WTC11 (cell line): Measurements from ENCODE around the gene TMEM255A. TPM values are rescaled to one million over a fixed set of nuclear protein-coding genes. Genes with fewer than 3 reads are reported as not detected.

Source experiments
- ATAC-seq: fragments of 200-7000 bp; cut with Tn5 transposase; 2 replicates; pipeline ENCODE4 v1.10.0; 2021; ENCODE audit warnings: mild to moderate bottlenecking, moderate library complexity
- CTCF ChIA-PET: fragments of 300-600 bp; sonication (Branson Sonifier 250); formaldehyde crosslinking; loops from one replicate; lab custom pipeline; 2021; ENCODE audit warnings: antibody characterized with exemption; lab: Charles Lee
- POLR2A ChIA-PET: fragments of 350-600 bp; sonication (Branson Sonifier 250); formaldehyde crosslinking; loops from one replicate; lab custom pipeline; 2021; ENCODE audit warnings: antibody characterized with exemption; lab: Charles Lee
- DNase-seq: peaks from one replicate; pipeline ENCODE4 v3.0.0; 2021; ENCODE audit warnings: low spot score
- H3K27ac Mint-ChIP-seq: 2 replicates; pipeline ENCODE4 v1.8.0; 2021; ENCODE audit warnings: mixed read lengths
- H3K27me3 Mint-ChIP-seq: 2 replicates; pipeline ENCODE4 v1.8.0; 2021; ENCODE audit warnings: low read depth, mild to moderate bottlenecking, moderate library complexity, mixed read lengths
- H3K36me3 Mint-ChIP-seq: 2 replicates; pipeline ENCODE4 v1.8.0; 2021; ENCODE audit warnings: mixed read lengths
- H3K4me1 Mint-ChIP-seq: 2 replicates; pipeline ENCODE4 v1.8.0; 2022; ENCODE audit warnings: mixed read lengths
- H3K4me3 Mint-ChIP-seq: 2 replicates; pipeline ENCODE4 v1.8.0; 2021; ENCODE audit warnings: mild to moderate bottlenecking, moderate library complexity, mixed read lengths
- H3K9me3 Mint-ChIP-seq: 2 replicates; pipeline ENCODE4 v1.8.0; 2021; ENCODE audit warnings: mixed read lengths
- ATF3 ChIP-seq: sonication (generic); formaldehyde crosslinking; conservative IDR thresholded peaks from 2 replicates; pipeline ENCODE4 v1.8.1; 2022; ENCODE audit warnings: mild to moderate bottlenecking, missing genetic modification reagents
- CBFB ChIP-seq: sonication (generic); formaldehyde crosslinking; IDR thresholded peaks from 2 replicates; pipeline ENCODE4 v1.8.1; 2022; ENCODE audit warnings: mild to moderate bottlenecking, low read depth, missing genetic modification reagents
- CREB1 ChIP-seq: sonication (generic); formaldehyde crosslinking; IDR thresholded peaks from 2 replicates; pipeline ENCODE4 v1.8.0; 2023; ENCODE audit warnings: mild to moderate bottlenecking, missing genetic modification reagents
- FOXK1 ChIP-seq: sonication (generic); formaldehyde crosslinking; IDR thresholded peaks from 2 replicates; pipeline ENCODE4 v1.8.0; 2022; ENCODE audit warnings: mild to moderate bottlenecking, moderate library complexity, missing genetic modification reagents
- MLX ChIP-seq: sonication (generic); formaldehyde crosslinking; IDR thresholded peaks from 2 replicates; pipeline ENCODE4 v1.8.1; 2023; ENCODE audit warnings: mild to moderate bottlenecking, missing genetic modification reagents, moderate library complexity
- PRRX2 ChIP-seq: fragments of 250-450 bp; sonication (Bioruptor Pico); IDR thresholded peaks from 2 replicates; pipeline ENCODE4 v1.8.0; 2021; ENCODE audit warnings: mild to moderate bottlenecking
- SMAD3 ChIP-seq: sonication (generic); formaldehyde crosslinking; IDR thresholded peaks from 2 replicates; pipeline ENCODE4 v1.8.0; 2022; ENCODE audit warnings: missing genetic modification reagents, mild to moderate bottlenecking, borderline replicate concordance
- ZBTB21 ChIP-seq: sonication (generic); formaldehyde crosslinking; IDR thresholded peaks from 2 replicates; pipeline ENCODE4 v1.8.1; 2023; ENCODE audit warnings: mild to moderate bottlenecking, missing genetic modification reagents, borderline replicate concordance
- ZNF263 ChIP-seq: sonication (generic); formaldehyde crosslinking; IDR thresholded peaks from 2 replicates; pipeline ENCODE4 v1.8.1; 2022; ENCODE audit warnings: low read depth, mild to moderate bottlenecking, moderate library complexity, missing genetic modification reagents
- ZSCAN18 ChIP-seq: fragments of 250-450 bp; sonication (Bioruptor Pico); IDR thresholded peaks from 2 replicates; pipeline ENCODE4 v2.1.2; 2022; ENCODE audit warnings: mild to moderate bottlenecking, moderate library complexity
- total RNA-seq: library from RNA; stranded (reverse); gene quantifications from 3 replicates; pipeline ENCODE4 v1.2.3, GENCODE V29; 2021
- TF ChIP-seq, protein P1 (sequence below): fragments of 200-600 bp; IDR thresholded peaks from 2 replicates; pipeline ENCODE4 v1.8.0; 2022; ENCODE audit warnings: antibody characterized with exemption
- TF ChIP-seq, protein P2 (sequence below): sonication (generic); formaldehyde crosslinking; IDR thresholded peaks from 2 replicates; pipeline ENCODE4 v1.8.1; 2023; ENCODE audit warnings: mild to moderate bottlenecking, moderate library complexity, missing genetic modification reagents
- TF ChIP-seq, protein P3 (sequence below): sonication (generic); formaldehyde crosslinking; IDR thresholded peaks from 2 replicates; pipeline ENCODE4 v1.8.1; 2023; ENCODE audit warnings: mild to moderate bottlenecking, missing genetic modification reagents
- TF ChIP-seq, protein P4 (sequence below): sonication (generic); formaldehyde crosslinking; IDR thresholded peaks from 2 replicates; pipeline ENCODE4 v1.8.0; 2022; ENCODE audit warnings: mild to moderate bottlenecking, missing genetic modification reagents

The TMEM255A gene
- total RNA-seq, 1 experiment from 2014 or later = 0.61 TPM

DNA sequence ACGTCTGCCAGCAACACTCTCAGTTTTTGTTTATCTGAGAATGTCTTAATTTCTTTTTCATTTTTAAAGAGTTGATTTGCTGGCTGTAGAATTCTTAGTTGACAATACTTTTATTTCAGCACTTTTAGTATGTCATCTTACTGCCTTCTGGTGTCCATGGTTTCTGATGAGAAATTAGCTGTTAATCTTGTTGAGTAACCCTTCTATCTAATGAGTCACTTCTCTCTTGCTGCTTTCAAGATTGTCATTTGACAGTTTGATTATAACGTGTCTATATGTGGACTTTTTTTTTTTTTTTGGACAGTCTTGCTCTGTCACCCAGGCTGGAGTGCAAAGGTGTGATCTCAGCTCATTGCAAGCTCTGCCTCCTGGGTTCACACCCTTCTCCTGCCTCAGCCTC, 24.0 kb upstream of the TMEM255A start (continued):
- TF ChIP-seq ZBTB21 (CRISPR knock-in tag) (no peak), ZNF263 (CRISPR knock-in tag) (no peak), PRRX2 (no peak), ATF3 (CRISPR knock-in tag) (no peak), MLX (CRISPR knock-in tag) (no peak)
- TF ChIP-seq, protein P1, sequence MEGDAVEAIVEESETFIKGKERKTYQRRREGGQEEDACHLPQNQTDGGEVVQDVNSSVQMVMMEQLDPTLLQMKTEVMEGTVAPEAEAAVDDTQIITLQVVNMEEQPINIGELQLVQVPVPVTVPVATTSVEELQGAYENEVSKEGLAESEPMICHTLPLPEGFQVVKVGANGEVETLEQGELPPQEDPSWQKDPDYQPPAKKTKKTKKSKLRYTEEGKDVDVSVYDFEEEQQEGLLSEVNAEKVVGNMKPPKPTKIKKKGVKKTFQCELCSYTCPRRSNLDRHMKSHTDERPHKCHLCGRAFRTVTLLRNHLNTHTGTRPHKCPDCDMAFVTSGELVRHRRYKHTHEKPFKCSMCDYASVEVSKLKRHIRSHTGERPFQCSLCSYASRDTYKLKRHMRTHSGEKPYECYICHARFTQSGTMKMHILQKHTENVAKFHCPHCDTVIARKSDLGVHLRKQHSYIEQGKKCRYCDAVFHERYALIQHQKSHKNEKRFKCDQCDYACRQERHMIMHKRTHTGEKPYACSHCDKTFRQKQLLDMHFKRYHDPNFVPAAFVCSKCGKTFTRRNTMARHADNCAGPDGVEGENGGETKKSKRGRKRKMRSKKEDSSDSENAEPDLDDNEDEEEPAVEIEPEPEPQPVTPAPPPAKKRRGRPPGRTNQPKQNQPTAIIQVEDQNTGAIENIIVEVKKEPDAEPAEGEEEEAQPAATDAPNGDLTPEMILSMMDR = no peak
- TF ChIP-seq, protein P2, sequence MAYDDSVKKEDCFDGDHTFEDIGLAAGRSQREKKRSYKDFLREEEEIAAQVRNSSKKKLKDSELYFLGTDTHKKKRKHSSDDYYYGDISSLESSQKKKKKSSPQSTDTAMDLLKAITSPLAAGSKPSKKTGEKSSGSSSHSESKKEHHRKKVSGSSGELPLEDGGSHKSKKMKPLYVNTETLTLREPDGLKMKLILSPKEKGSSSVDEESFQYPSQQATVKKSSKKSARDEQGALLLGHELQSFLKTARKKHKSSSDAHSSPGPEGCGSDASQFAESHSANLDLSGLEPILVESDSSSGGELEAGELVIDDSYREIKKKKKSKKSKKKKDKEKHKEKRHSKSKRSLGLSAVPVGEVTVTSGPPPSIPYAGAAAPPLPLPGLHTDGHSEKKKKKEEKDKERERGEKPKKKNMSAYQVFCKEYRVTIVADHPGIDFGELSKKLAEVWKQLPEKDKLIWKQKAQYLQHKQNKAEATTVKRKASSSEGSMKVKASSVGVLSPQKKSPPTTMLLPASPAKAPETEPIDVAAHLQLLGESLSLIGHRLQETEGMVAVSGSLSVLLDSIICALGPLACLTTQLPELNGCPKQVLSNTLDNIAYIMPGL (CRISPR knock-in tag) = no peak
- TF ChIP-seq, protein P3, sequence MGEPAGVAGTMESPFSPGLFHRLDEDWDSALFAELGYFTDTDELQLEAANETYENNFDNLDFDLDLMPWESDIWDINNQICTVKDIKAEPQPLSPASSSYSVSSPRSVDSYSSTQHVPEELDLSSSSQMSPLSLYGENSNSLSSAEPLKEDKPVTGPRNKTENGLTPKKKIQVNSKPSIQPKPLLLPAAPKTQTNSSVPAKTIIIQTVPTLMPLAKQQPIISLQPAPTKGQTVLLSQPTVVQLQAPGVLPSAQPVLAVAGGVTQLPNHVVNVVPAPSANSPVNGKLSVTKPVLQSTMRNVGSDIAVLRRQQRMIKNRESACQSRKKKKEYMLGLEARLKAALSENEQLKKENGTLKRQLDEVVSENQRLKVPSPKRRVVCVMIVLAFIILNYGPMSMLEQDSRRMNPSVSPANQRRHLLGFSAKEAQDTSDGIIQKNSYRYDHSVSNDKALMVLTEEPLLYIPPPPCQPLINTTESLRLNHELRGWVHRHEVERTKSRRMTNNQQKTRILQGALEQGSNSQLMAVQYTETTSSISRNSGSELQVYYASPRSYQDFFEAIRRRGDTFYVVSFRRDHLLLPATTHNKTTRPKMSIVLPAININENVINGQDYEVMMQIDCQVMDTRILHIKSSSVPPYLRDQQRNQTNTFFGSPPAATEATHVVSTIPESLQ (CRISPR knock-in tag) = no peak
- TF ChIP-seq, all 79 proteins: peak for 0

DNA sequence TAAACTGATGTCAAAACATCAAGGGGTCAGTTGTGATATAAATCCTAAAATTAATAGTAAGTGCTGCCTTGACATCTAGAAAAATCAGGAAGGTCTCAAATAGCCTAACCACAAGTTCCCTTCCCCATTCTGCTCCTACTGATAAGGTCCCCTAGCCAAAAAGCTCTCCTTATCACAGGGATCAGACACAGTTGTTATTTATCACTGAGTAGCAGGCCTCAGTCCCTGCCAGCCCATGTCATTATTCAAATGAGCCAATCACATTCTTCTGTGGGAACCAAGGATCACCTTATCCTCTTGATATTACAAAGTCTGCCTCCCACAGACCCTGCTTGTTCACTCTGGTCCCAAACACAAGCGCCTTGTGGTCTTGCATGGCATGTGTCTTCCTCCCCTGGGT, 23.3 kb upstream of the TMEM255A start:
- no peak for DNase-seq
- Mint-ChIP-seq H3K27me3 (no peaks in the 10 kb centered on the region; the same call in 1 of the 2 replicates), H3K4me1 (peaks cover 30% of the 10 kb centered on the region), H3K36me3 (peaks cover 27% of the 10 kb centered on the region), H3K27ac (no peak overlapping the region), H3K9me3 (peaks cover 38% of the 10 kb centered on the region), H3K4me3 (no peak overlapping the region)
- ChIA-PET POLR2A (no interaction called here), CTCF (no interaction called here)
- TF ChIP-seq FOXK1 = no peak
- ATAC-seq = no peak

DNA sequence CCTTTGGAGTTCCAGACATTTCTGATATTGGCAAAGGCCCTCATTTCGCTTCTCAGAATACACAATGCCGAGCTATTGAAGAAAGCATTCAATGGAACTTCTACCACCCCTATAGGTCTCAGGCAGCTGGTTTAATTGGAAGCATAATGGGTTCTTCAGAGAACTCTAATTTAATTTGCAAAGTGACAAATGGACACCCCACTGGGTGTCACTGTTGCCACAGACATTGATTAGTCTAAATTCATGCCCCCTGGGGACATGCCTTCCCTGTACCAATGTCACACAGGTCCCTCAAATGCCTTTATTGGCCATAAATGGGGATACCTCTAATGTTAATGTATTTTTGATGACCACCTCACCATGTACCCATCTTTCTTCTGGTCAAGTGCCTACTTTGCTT, 22.9 kb upstream of the TMEM255A start:
- Mint-ChIP-seq H3K4me1 (peaks cover 30% of the 10 kb centered on the region), H3K4me3 (no peak overlapping the region), H3K27ac (no peak overlapping the region), H3K36me3 (peaks cover 24% of the 10 kb centered on the region), H3K9me3 (peaks cover 34% of the 10 kb centered on the region), H3K27me3 (no peaks in the 10 kb centered on the region; the same call in 1 of the 2 replicates)
- TF ChIP-seq, protein P4, sequence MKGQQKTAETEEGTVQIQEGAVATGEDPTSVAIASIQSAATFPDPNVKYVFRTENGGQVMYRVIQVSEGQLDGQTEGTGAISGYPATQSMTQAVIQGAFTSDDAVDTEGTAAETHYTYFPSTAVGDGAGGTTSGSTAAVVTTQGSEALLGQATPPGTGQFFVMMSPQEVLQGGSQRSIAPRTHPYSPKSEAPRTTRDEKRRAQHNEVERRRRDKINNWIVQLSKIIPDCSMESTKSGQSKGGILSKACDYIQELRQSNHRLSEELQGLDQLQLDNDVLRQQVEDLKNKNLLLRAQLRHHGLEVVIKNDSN (CRISPR knock-in tag) = no peak
- TF ChIP-seq ZSCAN18 (no peak), CREB1 (no peak), CBFB (CRISPR knock-in tag) (no peak), SMAD3 (CRISPR knock-in tag) (no peak), PRRX2 (no peak)
- ChIA-PET POLR2A (no interaction called here), CTCF (no interaction called here)
- no peak for ATAC-seq
- DNase-seq = no peak
